C1 segment of cervical spinal cord (tissue), 14 donors: ENCODE data around the gene DLG2.

ENCODE experiments used
- DNase-seq, 14 donors: peaks; one replicate each; lab custom pipeline; 2025; lab: John Stamatoyannopoulos, UW

DLG2 gene

DNA sequence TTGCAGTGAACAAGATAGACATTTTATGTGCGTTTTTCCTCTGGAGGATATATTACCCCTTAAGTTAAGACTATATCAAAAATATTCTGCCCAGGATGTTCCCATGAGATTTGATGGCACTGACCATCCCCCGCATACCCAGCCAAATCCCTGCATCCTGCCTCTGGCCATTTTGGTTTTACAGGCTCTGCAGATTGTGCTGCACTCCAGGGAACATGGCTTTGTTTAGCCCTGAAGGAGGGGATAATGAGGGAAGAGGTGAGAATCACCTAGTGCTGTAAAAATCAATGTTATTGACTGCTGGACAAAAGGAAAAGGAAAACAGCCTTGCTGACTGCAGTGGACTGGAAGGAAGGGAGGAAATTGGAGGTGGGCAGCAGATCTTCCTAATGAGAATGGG, 717.4 kb downstream of the DLG2 start:
- DNase-seq = no peak

DNA sequence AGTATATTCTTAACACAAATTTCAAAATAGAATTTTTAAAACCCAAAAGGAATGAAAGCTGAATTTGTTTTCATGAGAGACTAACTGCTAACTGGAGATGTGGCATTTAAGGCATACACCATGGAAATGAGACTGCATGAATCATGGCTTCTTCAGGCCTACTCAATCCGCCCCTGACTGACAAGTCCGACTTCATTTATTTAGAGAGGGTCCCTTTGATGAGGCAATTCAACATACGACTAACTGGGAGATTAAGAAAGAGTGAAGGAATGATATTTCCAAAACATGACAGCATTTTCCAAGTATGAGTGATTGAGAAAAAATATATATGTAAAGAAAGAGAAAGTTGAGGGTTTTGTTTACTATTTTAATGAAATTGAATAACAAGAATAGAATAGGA, 720.1 kb downstream of the DLG2 start:
- DNase-seq = no peak

DNA sequence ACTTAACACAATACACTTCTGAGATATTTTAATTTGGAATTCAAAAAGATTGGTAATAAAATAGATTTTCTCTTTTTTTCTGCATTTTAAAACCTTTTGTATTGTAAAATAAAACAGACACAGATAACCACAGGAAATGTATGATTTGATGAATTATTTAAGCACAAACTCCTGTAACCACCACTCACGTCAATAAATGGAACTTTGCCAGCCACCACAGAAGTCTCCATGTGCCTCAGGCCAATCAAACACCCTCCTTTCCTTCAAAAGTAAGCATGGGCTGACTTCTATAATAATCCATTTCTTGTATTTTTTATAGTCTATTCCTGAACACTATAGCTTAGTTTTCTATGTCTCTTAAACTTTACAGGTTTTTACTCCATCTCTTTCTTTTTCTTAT, 721.7 kb downstream of the DLG2 start:
- DNase-seq = no peak

DNA sequence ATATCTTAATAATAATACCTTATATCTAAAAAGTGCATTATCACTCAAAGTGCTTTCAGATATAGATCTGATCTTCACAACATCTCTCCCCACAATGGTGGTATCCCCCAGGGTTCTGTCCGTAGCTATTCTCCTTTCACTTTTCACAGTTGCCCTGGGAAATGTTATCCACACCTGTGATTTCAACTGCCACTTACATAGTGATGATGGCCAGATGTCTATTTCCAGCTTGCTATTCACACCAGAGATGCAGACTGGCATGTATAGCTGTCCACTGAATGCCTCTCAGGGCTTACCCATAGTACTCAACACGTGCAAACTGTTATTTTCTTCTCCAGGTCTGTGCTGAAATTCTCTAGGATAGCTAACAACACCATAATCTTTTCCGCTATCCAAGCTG, 724.7 kb downstream of the DLG2 start:
- no peak for DNase-seq

DNA sequence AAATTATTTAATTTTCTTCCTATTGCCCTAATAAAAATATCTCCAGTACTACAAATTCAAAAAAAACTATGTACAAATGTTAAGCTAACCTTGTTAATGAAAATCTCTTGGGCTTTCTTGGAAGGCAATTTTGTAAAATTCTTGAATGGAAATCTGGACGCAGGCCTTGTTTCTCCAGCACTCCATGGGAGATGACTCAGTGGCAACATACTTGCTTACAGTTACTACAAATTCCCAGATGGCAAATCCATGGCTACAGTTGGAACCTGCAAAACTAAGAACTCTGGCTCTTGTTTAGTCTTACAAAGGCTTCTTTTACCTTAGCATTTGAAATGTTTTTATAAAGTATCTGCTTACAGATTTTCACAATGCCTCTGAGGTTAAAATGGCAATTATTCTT, 725.2 kb downstream of the DLG2 start:
- no peak for DNase-seq

DNA sequence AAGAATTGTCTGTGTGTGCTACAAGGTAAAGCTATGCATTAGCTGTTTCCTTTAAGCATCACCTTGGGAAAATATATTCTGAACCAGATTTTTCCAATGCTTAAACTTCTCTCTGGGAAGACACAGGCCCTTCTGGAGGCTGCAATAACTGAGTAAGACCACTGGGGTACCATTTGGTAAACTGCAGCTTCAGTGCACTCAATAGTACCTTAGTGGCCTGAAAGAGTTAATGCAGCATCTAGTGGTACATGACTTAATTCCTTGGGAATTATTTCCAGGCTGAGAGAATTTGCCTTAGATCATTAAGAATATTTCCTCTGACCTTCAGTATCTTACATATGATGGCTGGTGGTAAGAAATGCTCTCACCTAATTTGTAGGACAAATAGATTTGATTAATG, 727.4 kb downstream of the DLG2 start:
- DNase-seq = no peak

DNA sequence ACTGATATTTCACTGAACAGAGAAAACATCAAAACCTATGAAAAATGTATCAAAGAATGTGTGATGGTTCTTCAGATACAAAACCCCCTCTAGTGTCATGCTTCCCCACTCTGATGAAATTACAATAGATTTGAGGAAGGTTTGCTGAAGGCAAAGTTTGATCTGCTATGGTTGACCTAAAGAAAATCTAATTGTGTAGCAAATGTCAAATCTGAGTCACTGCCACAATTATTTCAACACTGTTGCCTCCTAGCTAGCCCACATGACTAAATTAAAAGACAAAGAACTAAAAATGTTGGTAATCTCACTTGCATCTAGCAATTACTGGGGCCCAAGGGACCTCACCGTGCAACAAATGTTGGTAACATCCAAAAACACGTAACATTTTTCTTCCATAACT, 728.0 kb downstream of the DLG2 start:
- no peak for DNase-seq

DNA sequence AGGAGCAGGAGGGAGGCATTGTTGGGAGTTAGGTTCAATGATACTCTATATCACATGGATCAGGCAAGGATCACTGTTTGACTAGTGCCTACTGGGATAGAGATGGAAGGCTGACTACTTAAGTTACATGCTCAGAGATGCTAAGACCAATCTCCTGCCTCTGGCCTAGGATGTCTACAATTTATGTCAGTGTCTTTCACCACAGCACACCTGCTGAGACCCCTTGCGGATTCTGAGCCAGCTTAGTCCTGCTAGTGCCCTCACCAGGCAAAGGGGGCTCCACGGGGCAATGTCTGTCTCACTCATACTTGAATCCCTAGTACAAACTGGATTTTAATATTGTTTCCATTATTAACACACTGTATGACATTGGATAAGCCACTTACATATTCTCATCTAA, 732.5 kb downstream of the DLG2 start:
- no peak for DNase-seq

DNA sequence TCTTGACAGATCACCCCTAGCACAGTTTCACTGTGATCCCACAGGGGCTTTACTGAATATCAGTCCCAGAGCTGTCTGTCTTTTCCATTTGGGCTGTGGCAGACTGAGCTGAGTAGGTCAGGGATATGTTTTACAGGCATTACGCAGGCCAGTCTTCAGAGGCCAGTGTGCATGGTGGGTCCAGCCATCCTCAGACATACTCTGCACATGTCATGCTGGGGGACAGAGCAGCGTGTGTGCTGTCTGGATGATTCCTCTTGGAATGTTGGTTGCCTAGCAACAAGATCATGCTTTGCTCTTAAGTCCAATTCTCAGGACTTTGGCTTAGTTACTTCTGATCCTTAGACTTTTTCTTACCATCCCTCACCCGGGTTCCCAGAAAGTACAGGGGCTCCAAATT, 736.5 kb downstream of the DLG2 start:
- no peak for DNase-seq

DNA sequence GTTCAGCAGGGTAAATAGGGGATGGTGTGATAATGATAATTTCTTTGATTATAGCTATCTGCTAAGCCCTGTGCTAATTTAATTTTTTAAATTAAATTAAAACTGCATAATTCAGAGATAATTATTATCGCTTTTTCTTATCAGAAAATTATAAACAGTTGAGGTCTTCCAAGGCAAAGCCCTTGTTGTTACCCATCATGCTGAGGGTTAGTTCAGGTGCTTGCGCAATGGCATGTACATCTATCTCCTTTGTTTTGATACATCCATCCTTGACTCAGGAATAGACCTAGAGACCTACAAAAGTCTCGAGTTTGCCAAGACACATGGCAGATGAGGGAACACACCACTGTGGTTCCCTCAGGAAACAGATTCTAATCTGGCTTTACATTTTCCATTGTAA, 737.6 kb downstream of the DLG2 start:
- DNase-seq = no peak

DNA sequence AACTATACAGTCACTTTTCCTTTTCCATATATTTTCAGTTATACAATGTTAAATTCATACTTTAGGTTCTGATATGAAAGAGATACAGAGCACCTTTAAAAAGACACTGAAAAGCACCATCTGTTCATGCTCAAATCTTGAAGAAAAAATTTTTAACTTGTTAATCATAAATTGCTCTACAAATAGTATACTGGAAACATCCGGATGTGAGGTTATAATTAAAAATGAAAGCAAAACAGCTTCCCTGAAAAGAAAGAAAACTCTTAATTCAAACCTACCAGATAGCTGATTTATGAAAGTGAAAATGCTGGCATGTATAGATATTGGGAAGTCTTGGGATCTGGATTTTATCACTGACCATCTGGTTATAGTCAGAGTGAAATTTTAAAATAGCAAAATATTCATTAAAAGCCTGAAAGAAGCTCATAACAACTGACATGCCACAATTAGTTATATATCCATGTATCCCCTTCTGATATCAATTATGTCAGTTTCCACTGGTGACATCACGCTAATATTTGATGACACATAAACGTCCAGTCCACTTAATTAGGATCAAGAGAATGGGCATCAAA, 740.0 kb downstream of the DLG2 start:
- no peak for DNase-seq

DNA sequence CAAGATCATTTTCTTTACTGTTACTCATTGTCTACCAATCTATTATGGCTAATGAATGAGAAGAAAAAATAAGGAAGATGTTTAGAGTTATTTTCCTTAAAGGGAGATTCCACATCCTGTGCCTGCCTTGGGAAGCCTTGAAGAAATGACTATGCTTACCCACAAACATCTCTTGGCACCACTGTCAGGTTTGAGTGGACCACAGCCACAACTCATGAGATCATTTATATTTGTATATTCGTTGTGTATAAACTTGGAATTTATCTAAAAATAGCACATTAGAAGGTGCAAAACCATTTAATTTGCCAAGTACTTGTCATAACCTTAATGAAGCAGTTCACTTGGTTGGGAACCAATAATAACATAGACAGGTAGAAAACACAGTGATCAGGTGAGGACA, 740.8 kb downstream of the DLG2 start:
- no peak for DNase-seq

DNA sequence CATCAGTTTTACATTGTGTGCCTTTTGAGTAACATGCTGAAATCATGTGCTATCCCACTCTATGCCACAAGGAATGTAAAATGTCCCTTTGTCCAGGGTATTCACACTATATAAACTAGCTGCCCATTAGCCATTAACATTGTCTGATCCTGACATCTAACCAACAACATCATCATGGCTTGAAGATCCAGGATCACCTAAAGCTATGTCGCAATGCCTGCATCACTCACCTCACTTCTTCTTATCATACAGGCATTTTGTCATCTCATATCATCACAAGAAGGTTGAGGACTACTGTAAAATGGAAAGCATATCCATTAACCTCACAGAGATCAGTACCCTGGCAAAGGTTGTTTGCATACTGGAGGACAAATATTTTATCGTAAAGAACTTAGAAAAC, 742.3 kb downstream of the DLG2 start:
- DNase-seq = no peak

DNA sequence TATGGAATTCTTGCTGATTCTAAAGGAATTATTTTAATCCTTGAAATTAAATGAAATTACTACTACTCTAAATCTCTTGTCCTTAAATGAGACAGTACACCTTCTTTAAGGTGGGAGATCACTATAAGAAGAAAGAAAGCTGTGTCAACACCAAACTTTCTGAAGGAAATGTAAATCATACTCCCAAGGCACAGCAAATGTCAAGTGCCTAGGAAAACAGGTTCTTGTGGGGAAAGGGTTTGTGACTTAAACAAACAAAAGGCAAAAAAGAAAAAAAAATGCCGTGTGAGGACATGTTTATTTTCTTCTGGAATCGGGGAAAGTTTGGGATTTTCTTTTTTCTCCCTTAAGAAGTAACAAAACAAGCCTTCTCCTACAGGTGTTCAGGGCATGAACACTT, 745.1 kb downstream of the DLG2 start:
- no peak for DNase-seq

DNA sequence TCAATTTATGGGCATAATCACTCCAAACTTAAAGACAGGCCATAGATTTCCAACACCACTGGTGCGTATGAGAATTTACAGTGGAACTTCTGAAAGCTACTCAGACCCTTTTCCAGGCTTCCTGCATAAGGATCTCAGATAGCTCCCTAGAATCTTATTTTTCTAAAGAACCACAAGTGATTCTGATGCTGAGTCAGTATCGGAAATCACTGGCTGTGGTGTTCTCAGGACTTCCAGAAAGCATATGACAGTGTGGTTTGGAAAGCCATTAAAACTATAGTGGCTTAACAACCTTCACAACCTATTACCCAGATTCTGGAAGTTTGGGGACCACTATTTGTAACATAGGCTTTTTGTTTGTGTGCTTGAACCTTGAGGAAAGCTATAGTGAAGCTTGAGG, 756.0 kb downstream of the DLG2 start:
- DNase-seq = no peak

DNA sequence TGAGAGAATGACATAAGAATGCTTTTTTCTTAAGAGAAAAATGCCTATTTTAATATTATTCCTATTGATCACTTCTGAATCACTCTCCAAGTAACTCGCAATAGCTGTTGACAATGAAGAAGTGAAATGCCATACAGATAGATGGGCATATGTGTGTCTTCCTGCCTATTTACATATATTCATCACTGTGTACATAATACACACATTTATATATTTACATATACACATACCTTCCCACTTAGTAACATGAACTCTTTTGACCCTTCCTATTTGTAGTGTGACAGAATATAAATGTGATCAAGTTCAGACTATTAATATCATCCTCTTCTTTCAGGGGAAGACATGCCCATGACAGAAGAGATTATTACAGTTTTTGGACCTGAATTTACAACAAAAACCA, 756.7 kb downstream of the DLG2 start:
- no peak for DNase-seq

DNA sequence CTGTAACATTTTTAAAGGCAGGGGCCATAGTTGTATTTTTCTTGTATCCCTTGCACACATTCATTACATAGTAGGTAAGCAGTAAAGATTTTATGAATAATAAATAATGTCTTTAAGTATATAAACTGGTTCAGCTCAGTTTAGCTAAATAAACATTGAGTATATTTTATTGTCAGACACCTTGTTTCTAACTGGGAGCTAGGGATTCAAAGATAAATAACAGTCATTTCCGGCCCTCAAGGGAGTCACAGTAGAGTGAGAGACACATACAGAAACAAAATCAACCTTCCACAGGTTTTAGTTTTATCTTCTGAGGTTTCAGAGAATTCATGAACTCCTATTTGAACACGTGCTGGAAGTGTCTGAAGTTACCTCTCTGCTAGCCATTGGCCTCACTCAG, 760.2 kb downstream of the DLG2 start:
- no peak for DNase-seq

DNA sequence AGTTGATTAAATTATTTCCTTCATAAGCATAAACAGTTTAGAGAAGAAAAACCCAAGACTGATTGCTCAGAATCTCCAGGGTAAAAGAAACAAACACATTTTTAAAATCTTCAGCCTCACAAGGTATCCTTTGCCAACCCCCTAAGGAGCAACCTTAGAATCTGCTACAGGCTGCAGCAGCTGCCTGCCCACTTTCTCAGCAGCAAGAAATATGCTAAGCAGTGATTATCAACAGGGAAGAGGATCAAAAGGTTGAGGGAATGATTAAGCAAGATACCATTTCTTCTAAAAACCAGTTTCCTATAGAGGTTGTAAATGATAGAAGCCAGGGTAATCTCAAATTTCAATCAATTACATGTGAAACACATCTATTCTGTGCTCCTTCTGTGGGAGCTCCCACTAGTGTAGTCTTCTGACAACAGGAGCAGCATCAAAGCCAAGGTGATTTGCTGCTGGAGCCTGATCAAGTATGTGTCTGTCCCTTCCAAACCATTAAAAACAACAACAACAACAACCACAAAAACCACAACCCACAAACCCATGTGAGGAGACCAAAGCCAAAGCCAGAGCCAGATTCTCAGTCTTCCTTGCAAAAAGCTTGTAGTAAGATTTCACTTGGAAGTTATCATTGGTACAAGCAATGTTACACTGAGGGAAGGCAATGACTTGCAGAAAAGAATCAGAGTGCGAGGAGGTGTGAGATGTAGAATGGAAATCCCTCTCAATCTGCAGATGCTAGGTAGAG, 761.2 kb downstream of the DLG2 start:
- DNase-seq = no peak

DNA sequence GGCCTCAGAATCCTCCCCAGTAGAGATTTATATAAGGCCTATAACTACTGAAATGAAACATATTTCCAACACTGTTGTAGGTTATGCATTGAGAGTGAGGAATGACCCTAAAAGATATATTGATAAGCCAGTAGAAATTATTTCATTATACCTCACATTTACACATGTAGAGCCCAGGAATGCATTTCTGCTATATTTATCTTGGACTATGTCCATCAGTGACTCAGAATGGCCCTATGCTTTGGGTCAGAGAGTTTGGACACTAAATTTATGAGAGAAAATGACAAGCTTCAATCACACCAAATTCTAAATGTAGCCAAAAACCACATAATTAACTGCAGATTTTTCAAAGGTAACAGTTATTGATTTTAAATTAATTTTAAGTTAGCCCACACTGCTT, 761.9 kb downstream of the DLG2 start:
- DNase-seq = no peak

DNA sequence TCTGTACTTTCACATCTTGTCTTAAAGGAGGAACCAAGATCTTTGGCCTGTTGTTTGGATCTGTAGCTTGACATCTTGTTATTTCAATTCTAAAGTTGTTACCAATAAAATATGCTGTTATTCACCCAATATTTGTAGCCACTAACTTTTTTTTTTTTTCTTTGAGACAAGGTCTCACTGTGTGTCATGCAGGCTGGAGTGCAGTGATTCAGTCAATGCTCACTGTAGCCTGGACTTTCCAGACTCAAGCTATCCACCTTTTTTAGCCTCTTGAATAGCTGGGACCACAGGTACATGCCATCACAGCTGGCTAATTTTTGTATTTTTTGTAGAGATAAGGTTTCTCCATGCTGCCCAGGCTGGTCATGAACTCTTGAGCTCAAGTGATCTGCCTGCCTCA, 769.4 kb downstream of the DLG2 start:
- DNase-seq = no peak

DNA sequence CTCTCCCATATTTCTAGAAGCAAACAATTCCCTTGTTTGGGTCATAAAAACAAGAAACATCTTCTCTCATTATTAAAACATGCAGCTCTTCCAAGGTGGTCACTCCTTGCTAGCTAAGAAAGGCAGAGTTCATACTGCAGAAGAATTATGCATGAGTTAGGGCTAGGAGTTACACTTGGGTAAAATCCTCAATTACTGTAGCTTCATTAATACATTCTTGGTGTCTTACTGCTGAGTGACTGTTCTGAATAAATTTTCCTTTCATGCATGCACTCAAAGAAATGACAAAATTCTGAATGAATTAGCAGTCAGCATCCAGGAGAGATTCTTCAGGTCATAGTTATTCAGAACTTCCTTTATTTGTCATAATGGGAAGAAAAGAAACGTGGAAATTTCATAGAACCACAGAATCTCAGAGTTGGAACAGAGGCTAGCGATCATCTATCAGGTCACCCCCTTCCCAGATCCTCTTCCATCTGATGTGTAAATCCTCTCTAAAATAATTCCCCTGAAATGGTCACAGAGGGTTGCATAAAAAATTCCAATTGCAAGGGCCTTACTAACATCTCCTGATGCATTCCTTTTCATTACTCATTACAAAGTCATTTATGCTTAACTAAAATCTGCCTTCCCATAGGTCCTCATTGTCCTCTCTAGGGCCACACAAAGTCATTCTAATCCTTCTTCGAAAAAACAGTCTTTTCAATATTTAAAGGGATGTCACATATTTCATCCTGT, 771.5 kb downstream of the DLG2 start:
- no peak for DNase-seq

DNA sequence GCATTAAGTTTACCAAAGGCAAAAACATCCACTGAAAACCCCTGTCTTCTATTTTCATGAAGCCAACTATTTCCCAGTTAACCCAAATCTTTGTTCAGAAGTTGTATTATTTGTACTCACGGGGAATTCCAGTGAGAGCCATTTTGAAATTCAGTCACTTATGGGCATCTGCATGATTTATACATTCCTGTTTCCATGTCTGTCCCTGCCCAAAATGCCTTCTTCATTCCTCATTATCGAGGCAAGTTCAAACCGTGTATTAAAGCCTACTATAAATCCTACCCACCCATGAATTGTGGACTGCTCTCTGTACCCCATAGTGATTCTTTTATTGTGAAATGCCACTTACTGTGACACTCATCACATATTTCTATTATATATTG, 772.7 kb downstream of the DLG2 start:
- DNase-seq = no peak

DNA sequence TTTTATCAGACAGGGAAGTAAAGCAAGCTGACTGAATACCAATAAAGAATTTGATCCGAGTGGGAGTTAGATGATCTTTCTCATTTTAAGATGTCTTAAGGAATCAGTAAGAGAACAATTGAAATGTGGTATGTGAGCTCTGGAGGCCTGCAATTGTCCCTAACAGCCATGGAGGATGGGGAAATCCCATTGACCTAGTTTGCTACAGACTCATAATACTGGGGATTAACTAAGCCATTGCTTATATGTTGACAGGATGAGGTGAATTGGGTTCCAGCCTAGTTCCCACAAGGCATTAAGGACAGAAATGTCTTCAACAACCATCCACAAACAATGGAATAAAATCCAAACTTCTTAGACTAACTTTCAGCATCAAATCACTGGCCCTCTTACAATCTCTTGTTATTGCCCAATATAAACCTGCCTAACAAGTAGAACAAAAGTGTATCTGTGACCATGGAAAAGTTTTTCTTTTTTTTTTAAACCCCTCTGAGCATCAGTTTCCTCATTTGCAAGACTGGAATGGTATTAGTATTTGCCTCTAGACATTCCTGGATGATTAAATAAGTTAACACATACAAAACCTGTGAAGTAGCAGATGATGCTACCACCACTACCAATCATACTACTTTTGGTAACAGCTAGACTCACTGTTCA, 773.2 kb downstream of the DLG2 start:
- no peak for DNase-seq
